ENCODE measurements around the gene FAM131A.

The FAM131A gene

DNA sequence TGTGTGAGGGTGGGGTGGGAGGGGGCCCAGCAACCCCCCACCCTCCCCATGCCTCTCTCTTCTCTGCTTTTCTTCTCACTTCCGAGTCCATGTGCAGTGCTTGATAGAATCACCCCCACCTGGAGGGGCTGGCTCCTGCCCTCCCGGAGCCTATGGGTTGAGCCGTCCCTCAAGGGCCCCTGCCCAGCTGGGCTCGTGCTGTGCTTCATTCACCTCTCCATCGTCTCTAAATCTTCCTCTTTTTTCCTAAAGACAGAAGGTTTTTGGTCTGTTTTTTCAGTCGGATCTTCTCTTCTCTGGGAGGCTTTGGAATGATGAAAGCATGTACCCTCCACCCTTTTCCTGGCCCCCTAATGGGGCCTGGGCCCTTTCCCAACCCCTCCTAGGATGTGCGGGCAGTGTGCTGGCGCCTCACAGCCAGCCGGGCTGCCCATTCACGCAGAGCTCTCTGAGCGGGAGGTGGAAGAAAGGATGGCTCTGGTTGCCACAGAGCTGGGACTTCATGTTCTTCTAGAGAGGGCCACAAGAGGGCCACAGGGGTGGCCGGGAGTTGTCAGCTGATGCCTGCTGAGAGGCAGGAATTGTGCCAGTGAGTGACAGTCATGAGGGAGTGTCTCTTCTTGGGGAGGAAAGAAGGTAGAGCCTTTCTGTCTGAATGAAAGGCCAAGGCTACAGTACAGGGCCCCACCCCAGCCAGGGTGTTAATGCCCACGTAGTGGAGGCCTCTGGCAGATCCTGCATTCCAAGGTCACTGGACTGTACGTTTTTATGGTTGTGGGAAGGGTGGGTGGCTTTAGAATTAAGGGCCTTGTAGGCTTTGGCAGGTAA lies 8.1 kb downstream of the FAM131A start:
- H3K9me3 ChIP-seq (ENCODE audit: control insufficient read depth, insufficient read depth, low read depth, low read length): no peaks in the 10 kb centered on the region
- H3K27ac ChIP-seq (ENCODE audit: extremely low read depth, low read depth, low read length): no peak overlapping the region
- CTCF ChIA-PET: interaction anchor here (0.7 to 3.1 kb wide), 3 partner anchors 10 to 168 kb away, joined by 3 to 13 read pairs (median 4); partner anchors contain the start of genes CLCN2 and POLR2H
- POLR2A ChIA-PET: interaction anchor here (1.5 kb wide), 2 partner anchors 15 to 17 kb away, joined by 5 to 6 read pairs; no protein-coding TSS in a partner anchor
- H3K36me3 ChIP-seq (ENCODE audit: control insufficient read depth in 2 of 2, insufficient read depth in 1 of 2, low read length in 2 of 2): peaks cover 0 to 58% of the 10 kb centered on the region in 2 experiments; a peak in 1 of 3 replicates
- no peaks in the 10 kb centered on the region for H3K4me1 ChIP-seq (ENCODE audit: control insufficient read depth, insufficient read depth, low read length)
- H3K4me3 ChIP-seq (ENCODE audit: low read depth, low read length): no peak overlapping the region
- TF ChIP-seq ZNF654 (tag by site-specific recombination; IDR thresholded peaks at IDR 0.05; ENCODE audit: low read depth): 0 out of 2 replicates have a peak, but pooled peaks have one; percentile 10
- TF ChIP-seq ZBTB21 (tag by site-specific recombination; IDR thresholded peaks at IDR 0.05): no peak
- TF ChIP-seq, protein P1, sequence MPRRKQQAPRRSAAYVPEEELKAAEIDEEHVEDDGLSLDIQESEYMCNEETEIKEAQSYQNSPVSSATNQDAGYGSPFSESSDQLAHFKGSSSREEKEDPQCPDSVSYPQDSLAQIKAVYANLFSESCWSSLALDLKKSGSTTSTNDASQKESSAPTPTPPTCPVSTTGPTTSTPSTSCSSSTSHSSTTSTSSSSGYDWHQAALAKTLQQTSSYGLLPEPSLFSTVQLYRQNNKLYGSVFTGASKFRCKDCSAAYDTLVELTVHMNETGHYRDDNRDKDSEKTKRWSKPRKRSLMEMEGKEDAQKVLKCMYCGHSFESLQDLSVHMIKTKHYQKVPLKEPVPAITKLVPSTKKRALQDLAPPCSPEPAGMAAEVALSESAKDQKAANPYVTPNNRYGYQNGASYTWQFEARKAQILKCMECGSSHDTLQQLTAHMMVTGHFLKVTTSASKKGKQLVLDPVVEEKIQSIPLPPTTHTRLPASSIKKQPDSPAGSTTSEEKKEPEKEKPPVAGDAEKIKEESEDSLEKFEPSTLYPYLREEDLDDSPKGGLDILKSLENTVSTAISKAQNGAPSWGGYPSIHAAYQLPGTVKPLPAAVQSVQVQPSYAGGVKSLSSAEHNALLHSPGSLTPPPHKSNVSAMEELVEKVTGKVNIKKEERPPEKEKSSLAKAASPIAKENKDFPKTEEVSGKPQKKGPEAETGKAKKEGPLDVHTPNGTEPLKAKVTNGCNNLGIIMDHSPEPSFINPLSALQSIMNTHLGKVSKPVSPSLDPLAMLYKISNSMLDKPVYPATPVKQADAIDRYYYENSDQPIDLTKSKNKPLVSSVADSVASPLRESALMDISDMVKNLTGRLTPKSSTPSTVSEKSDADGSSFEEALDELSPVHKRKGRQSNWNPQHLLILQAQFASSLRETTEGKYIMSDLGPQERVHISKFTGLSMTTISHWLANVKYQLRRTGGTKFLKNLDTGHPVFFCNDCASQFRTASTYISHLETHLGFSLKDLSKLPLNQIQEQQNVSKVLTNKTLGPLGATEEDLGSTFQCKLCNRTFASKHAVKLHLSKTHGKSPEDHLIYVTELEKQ (tag by site-specific recombination; IDR thresholded peaks at IDR 0.05; ENCODE audit: borderline replicate concordance): no peak
- TF ChIP-seq KLF9 (tag by site-specific recombination; IDR thresholded peaks at IDR 0.05; ENCODE audit: low read depth): 0 out of 2 replicates have a peak, but pooled peaks have one; percentile 14
- no peak for TF ChIP-seq ZNF354C (tag by site-specific recombination; IDR thresholded peaks at IDR 0.05; ENCODE audit: borderline replicate concordance, low read depth)
- TF ChIP-seq SETDB1 (IDR thresholded peaks at IDR 0.05; ENCODE audit: insufficient read length, low read length): no peak
- TF ChIP-seq WT1 (tag by site-specific recombination; IDR thresholded peaks at IDR 0.05): 0 out of 2 replicates have a peak, but pooled peaks have one; percentile 31
- TF ChIP-seq, protein P2, sequence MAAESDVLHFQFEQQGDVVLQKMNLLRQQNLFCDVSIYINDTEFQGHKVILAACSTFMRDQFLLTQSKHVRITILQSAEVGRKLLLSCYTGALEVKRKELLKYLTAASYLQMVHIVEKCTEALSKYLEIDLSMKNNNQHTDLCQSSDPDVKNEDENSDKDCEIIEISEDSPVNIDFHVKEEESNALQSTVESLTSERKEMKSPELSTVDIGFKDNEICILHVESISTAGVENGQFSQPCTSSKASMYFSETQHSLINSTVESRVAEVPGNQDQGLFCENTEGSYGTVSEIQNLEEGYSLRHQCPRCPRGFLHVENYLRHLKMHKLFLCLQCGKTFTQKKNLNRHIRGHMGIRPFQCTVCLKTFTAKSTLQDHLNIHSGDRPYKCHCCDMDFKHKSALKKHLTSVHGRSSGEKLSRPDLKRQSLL (tag by site-specific recombination; IDR thresholded peaks at IDR 0.05): no peak
- TF ChIP-seq MYNN (tag by site-specific recombination; IDR thresholded peaks at IDR 0.05; ENCODE audit: borderline replicate concordance): no peak
- peak; percentile 27; the same call in 1 of the 2 replicates for TF ChIP-seq ZBTB8A (tag by site-specific recombination; IDR thresholded peaks at IDR 0.05)
- no peak for TF ChIP-seq ZNF433 (tag by site-specific recombination; IDR thresholded peaks at IDR 0.05; ENCODE audit: low read depth)
- TF ChIP-seq, protein P3, sequence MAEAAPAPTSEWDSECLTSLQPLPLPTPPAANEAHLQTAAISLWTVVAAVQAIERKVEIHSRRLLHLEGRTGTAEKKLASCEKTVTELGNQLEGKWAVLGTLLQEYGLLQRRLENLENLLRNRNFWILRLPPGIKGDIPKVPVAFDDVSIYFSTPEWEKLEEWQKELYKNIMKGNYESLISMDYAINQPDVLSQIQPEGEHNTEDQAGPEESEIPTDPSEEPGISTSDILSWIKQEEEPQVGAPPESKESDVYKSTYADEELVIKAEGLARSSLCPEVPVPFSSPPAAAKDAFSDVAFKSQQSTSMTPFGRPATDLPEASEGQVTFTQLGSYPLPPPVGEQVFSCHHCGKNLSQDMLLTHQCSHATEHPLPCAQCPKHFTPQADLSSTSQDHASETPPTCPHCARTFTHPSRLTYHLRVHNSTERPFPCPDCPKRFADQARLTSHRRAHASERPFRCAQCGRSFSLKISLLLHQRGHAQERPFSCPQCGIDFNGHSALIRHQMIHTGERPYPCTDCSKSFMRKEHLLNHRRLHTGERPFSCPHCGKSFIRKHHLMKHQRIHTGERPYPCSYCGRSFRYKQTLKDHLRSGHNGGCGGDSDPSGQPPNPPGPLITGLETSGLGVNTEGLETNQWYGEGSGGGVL (tag by site-specific recombination; IDR thresholded peaks at IDR 0.05): no peak
- TF ChIP-seq ZNF629 (tag by site-specific recombination; IDR thresholded peaks at IDR 0.05): no peak
- no peak for TF ChIP-seq ZNF677 (tag by site-specific recombination; IDR thresholded peaks at IDR 0.05)
- TF ChIP-seq, protein P4, sequence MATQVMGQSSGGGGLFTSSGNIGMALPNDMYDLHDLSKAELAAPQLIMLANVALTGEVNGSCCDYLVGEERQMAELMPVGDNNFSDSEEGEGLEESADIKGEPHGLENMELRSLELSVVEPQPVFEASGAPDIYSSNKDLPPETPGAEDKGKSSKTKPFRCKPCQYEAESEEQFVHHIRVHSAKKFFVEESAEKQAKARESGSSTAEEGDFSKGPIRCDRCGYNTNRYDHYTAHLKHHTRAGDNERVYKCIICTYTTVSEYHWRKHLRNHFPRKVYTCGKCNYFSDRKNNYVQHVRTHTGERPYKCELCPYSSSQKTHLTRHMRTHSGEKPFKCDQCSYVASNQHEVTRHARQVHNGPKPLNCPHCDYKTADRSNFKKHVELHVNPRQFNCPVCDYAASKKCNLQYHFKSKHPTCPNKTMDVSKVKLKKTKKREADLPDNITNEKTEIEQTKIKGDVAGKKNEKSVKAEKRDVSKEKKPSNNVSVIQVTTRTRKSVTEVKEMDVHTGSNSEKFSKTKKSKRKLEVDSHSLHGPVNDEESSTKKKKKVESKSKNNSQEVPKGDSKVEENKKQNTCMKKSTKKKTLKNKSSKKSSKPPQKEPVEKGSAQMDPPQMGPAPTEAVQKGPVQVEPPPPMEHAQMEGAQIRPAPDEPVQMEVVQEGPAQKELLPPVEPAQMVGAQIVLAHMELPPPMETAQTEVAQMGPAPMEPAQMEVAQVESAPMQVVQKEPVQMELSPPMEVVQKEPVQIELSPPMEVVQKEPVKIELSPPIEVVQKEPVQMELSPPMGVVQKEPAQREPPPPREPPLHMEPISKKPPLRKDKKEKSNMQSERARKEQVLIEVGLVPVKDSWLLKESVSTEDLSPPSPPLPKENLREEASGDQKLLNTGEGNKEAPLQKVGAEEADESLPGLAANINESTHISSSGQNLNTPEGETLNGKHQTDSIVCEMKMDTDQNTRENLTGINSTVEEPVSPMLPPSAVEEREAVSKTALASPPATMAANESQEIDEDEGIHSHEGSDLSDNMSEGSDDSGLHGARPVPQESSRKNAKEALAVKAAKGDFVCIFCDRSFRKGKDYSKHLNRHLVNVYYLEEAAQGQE (tag by site-specific recombination; IDR thresholded peaks at IDR 0.05): no peak
- TF ChIP-seq ZNF660 (tag by site-specific recombination; IDR thresholded peaks at IDR 0.05): peak; percentile 62
- TF ChIP-seq ZNF114 (tag by site-specific recombination; IDR thresholded peaks at IDR 0.05): no peak
- no peak for TF ChIP-seq ZNF530 (tag by site-specific recombination; IDR thresholded peaks at IDR 0.05; ENCODE audit: low read depth)
- no peak for TF ChIP-seq ZNF175 (tag by site-specific recombination; IDR thresholded peaks at IDR 0.05)
- no peak for TF ChIP-seq ZNF239 (tag by site-specific recombination; IDR thresholded peaks at IDR 0.05)
- TF ChIP-seq ZNF341 (tag by site-specific recombination; IDR thresholded peaks at IDR 0.05; ENCODE audit: low read depth): no peak
- no peak for TF ChIP-seq BCL11B (tag by site-specific recombination; IDR thresholded peaks at IDR 0.05; ENCODE audit: low read depth)
- TF ChIP-seq, protein P5, sequence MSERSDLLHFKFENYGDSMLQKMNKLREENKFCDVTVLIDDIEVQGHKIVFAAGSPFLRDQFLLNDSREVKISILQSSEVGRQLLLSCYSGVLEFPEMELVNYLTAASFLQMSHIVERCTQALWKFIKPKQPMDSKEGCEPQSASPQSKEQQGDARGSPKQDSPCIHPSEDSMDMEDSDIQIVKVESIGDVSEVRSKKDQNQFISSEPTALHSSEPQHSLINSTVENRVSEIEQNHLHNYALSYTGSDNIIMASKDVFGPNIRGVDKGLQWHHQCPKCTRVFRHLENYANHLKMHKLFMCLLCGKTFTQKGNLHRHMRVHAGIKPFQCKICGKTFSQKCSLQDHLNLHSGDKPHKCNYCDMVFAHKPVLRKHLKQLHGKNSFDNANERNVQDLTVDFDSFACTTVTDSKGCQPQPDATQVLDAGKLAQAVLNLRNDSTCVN (tag by site-specific recombination; optimal IDR thresholded peaks at IDR 0.05): no peak
- no peak for TF ChIP-seq ZNF473 (tag by site-specific recombination; IDR thresholded peaks at IDR 0.05)
- TF ChIP-seq ZNF157 (tag by site-specific recombination; IDR thresholded peaks at IDR 0.05): no peak
